T-helper 2 cell (primary cell): Measurements from ENCODE around the gene TBC1D25.
A peak's percentile ranks its signal among the peaks of the same experiment; 100 is the strongest.

ENCODE experiments used
- DNase-seq, 5 experiments: peaks; one replicate each; pipeline versions ENCODE4 v3.0.0 to v3.0.0-alpha.2; 2012 to 2022

TBC1D25 gene

DNA sequence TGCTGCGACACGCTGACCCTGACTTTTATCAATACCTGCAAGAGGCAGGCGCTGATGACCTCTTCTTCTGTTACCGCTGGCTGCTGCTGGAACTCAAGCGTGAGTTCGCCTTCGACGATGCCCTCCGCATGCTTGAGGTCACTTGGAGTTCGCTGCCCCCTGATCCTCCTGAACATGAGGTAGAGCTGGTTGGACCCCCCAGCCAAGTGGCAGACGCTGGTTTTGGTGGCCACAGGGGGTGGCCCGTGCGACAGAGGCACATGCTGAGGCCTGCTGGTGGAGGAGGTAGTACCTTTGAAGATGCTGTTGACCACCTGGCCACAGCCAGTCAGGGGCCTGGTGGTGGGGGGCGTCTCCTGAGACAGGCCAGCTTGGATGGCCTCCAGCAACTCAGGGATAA lies 20.5 kb downstream of the TBC1D25 start:
- DNase-seq, result no peak

GRCh38 chrX:48560681-48561080 lies 21.2 kb downstream of the TBC1D25 start:
- DNase-seq, result no peak

DNA sequence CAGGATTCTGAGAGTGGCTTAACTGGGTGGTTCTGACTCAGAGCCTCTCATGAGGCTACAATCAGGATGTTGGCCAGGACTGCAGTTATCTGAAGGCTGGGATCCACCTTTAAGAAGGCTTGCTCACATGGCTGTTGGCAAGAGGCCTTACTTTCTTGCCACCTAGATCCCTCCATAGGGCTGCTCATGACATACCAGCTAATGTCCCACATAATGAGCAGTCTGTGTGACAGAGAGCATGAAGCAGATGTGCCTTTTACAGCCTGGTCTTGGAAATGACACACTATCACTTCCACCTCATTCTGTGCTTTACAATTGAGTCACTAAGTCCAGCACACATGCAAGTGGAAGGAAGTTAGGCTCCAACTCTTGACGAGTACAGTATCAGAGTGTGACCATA lies 30.4 kb downstream of the TBC1D25 start:
- peak in 1 of 5 experiments; percentile 87 for DNase-seq

GRCh38 chrX:48573690-48574269 lies 34.3 kb downstream of the TBC1D25 start:
- DNase-seq, result peak in 1 of 5 experiments; percentile 4

DNA sequence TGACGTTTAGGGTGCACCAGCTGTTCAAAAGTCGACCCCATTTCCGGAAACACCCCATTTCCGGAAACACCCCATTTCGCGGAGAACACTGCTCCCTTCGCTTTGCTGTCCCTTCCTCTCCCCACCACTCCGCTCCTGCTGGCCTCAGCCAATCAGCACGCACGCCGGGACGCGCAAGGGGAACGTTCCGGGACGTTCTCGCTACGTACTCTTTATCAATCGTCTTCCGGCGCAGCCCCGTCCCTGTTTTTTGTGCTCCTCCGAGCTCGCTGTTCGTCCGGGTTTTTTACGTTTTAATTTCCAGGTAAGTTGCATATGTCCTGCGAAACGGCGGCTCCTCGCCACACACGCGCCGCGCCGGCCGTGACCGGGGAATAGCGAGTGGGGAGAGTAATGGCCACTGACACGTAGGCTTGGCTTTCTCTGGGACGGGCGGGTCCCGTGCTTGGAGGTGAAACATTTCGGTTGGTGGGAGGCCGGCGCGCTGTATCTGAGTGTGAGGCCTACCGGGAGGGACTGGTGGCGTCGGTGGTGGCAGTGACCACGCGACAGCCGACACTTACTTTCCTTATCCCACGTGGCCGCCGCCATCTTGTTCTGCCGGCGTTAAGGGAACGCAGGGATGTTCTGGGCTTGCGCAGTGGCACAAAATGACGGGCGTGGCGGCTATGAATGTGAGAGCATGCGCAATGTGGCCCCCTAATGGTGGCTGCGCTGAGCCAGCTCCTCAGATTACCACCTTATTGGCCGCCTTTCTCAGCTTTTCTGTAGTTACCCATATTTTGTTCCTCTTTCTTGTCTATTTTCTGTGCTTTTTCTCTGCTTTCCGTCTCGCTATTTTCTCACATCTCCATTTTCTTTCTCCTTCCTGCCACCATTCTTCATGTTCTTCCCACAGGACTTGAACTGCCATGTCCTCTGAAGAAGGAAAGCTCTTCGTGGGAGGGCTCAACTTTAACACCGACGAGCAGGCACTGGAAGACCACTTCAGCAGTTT lies 35.1 kb downstream of the TBC1D25 start, which contains the start of gene RBM3:
Gene RBM3 (plus strand): TSS at position 215 of the 997 bp plus-strand sequence. CDS start 697 bp downstream, at position 912.
- peak; percentile 74 to 98 (median 89) for DNase-seq

- no peak for DNase-seq
These were observed 36.1 kb downstream of the TBC1D25 start for GRCh38 chrX:48575642-48576041.

- no peak for DNase-seq
These were observed 36.6 kb downstream of the TBC1D25 start for GRCh38 chrX:48576108-48576507.

DNA sequence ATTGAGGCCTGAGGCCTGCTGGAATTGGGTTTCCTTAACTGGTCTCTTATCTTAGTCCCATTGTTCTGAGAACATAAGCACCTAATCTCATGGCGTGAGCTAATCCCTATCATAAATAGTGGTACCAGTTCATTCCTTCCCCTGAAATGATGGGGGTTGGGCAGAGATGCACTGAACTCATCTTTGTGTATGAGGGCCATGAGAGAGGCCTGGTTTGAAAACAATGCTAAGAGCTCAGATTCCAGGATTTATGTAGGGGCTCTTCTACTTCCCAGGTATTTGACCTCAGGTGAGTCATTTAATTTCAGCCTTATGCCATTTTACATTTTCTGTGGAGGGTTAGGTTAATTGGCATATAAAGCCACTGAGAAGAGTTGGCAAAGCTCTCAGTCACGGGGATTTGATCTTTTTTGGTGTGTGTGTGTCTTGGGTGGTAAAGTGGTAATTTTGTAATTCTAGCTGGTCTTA lies 39.2 kb downstream of the TBC1D25 start:
- no peak for DNase-seq

- no peak for DNase-seq
These were observed 39.7 kb downstream of the TBC1D25 start for GRCh38 chrX:48579259-48579658.

DNA sequence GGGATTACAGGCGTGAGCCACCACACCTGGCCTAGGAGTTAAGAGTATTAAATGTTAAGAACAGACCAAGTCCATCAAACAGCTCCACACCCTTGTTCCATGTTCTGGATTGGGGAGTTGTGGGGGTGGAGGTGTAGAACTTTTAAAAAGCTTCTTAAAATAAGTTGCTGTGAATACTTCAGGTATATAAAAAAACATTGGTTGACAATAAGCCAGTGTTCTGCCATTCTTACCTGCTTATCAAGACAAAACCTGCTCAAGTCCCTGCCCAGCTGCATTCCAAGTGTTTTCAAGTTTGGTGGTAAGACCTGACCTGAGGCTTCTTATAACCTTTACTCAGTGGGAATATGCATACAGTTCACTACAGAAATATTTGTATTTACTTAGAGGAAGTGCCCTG lies 41.1 kb downstream of the TBC1D25 start:
- DNase-seq, result no peak

DNA sequence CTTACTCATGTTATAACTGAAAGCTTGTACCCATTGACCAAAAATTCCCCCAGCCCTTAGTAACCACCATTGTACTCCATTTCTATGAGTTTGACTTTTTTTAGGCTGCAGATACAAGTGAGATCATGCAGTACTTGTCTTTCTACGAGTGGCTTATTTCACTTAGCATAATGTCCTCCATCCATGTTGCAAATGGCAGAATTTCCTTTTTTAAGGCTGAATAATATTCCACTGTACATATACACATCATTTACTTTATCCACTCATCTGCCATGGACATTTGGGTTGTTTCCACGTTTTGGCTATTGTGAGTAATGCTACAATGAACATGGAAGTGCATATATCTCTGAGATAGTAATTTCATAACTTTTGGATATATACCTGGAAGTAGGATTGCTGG lies 45.2 kb downstream of the TBC1D25 start:
- DNase-seq, result no peak

GRCh38 chrX:48589482-48590162 lies 50.1 kb downstream of the TBC1D25 start:
- no peak for DNase-seq

GRCh38 chrX:48590203-48591103 lies 50.9 kb downstream of the TBC1D25 start:
- DNase-seq, result no peak

- DNase-seq, result no peak
These were observed 51.8 kb downstream of the TBC1D25 start for GRCh38 chrX:48591255-48591791.

- no peak for DNase-seq
These were observed 53.5 kb downstream of the TBC1D25 start for GRCh38 chrX:48592971-48593370.

- DNase-seq, result no peak
These were observed 56.4 kb downstream of the TBC1D25 start for GRCh38 chrX:48595929-48596328.

- DNase-seq, result peak; percentile 73 to 91 (median 85)
These were observed 58.1 kb downstream of the TBC1D25 start, which contains the start of gene WDR13 for GRCh38 chrX:48597353-48598264. TSS of gene WDR13 (plus strand) at chrX:48597492. CDS start at chrX:48597997, 505 bp downstream.

GRCh38 chrX:48598614-48599013 lies 59.1 kb downstream of the TBC1D25 start:
- no peak for DNase-seq

DNA sequence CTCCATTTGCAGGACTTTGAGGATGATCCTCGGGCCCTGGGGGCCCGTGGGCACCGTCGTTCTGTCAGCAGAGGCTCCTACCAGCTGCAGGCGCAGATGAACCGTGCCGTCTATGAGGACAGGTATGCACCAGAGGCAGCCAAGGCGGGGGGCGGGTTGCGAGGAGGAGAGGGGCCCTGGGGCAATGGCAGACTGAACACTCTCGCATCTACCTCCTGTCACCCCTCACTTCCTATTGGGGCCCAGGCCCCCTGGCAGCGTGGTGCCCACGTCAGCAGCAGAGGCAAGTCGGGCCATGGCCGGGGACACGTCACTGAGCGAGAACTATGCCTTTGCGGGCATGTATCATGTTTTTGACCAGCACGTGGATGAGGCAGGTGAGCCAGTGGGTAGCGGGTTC lies 59.8 kb downstream of the TBC1D25 start:
- no peak for DNase-seq

GRCh38 chrX:48600226-48600625 lies 60.7 kb downstream of the TBC1D25 start:
- no peak for DNase-seq
